Activated CD8-positive, alpha-beta T cell treated with anti-CD3 and anti-CD28 coated beads for 36 hours (primary cell): ENCODE results near the gene CABLES2. TPM values are rescaled to one million over a fixed set of nuclear protein-coding genes. Genes with fewer than 3 reads are reported as not detected.

ENCODE experiments used
- ATAC-seq: fragments of 200-7000 bp; cut with Tn5 transposase; one replicate; pipeline ENCODE4 v1.10.0; 2021; ENCODE audit warnings: mild to moderate bottlenecking, moderate library complexity
- CTCF ChIA-PET: fragments of 350-600 bp; sonication (Branson Sonifier 250); formaldehyde crosslinking; loops from one replicate; lab custom pipeline; 2021; ENCODE audit warnings: antibody characterized with exemption; lab: Charles Lee
- POLR2A ChIA-PET: fragments of 350-600 bp; sonication (Branson Sonifier 250); formaldehyde crosslinking; loops from one replicate; lab custom pipeline; 2021; ENCODE audit warnings: antibody characterized with exemption; lab: Charles Lee
- DNase-seq: peaks from one replicate; pipeline ENCODE4 v3.0.0-alpha.2; 2020
- H3K27ac Mint-ChIP-seq: one replicate; pipeline ENCODE4 v1.8.0; 2021; ENCODE audit warnings: mild to moderate bottlenecking, mixed read lengths
- H3K27me3 Mint-ChIP-seq: one replicate; pipeline ENCODE4 v1.8.0; 2021; ENCODE audit warnings: mixed read lengths
- H3K36me3 Mint-ChIP-seq: one replicate; pipeline ENCODE4 v1.8.0; 2021; ENCODE audit warnings: low read depth, mixed read lengths
- H3K4me1 Mint-ChIP-seq: one replicate; pipeline ENCODE4 v1.8.0; 2021; ENCODE audit warnings: low read depth, mixed read lengths
- H3K4me3 Mint-ChIP-seq: one replicate; pipeline ENCODE4 v1.8.0; 2021; ENCODE audit warnings: mild to moderate bottlenecking, moderate library complexity, mixed read lengths
- H3K9me3 Mint-ChIP-seq: one replicate; pipeline ENCODE4 v1.8.0; 2021; ENCODE audit warnings: mixed read lengths
- CTCF ChIP-seq: fragments of 200-600 bp; IDR thresholded peaks from one replicate; pipeline ENCODE4 v1.8.0; 2022; ENCODE audit warnings: antibody characterized with exemption, mild to moderate bottlenecking
- intact Hi-C: fragments of 100-400 bp; cut with micrococcal nuclease; formaldehyde crosslinking; loops from one replicate; pipeline ENCODE4 v1.10.0; 2022
- total RNA-seq, 2 experiments: library from RNA; stranded (reverse); gene quantifications; one replicate each; pipeline ENCODE4 v1.2.3, GENCODE V29; 2021

Gene CABLES2
- total RNA-seq, 2 experiments from 2014 or later: 3.2 to 4.5 TPM

DNA sequence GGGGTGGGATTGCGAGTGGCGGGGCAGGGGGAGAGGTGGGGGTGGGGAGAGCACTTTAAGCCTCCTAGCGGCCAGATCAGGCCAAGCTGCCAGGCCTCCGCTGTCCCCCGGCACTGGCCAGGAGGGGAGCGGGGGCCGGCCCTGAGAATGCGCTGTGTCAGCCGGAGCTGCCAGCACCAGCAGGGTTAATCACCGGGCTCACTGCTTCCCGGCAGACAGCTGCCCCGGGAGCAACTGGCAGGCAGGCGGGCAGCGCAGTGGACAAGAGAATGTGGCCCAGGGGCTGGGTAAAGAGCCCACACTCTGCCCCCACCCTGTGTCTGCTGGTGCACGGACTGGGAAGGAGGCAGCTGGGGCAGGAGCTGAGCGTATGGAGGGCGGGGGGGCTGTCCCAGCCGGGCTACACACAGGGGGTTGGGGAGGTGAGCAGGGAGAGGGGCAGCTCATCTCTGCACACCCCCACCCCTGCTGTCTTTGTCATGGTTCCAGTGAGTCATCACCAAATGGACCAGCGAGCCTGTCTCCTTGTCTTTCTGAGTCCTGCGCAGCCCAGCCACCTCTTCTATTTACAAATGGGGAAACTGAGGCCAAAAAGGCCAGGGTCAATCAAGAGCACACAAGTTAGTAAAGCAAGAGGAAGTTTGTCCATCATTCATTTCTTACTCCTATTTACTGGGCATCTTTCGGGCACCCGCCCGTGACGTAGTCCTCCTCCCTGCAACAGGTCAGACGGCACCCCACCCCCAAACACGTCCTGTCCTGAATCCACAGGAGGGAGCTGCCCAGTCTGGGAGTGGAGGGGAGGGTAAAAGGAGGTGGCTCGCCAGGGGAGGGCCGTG, 37.9 kb downstream of the CABLES2 start:
- intact Hi-C loops: no loop called here
- no peak overlapping the region for H3K4me3 Mint-ChIP-seq
- POLR2A ChIA-PET: interaction anchor here (0.6 to 1.6 kb wide), 2 partner anchors 18 to 20 kb away, joined by 3 to 4 read pairs; partner anchors contain the start of gene RPS21

GRCh38 chr20:62368392-62368975, 38.6 kb downstream of the CABLES2 start:
- Mint-ChIP-seq H3K36me3 (no peaks in the 10 kb centered on the region), H3K4me3 (no peak overlapping the region), H3K9me3 (no peaks in the 10 kb centered on the region), H3K4me1 (peaks cover 5% of the 10 kb centered on the region), H3K27me3 (peaks cover 29% of the 10 kb centered on the region), H3K27ac (no peak overlapping the region)
- ChIA-PET POLR2A (interaction anchor here (0.6 to 1.6 kb wide), 2 partner anchors 18 to 21 kb away, joined by 3 to 4 read pairs; partner anchors contain the start of gene RPS21), CTCF (interaction anchor here (1.0 to 2.0 kb wide), 3 partner anchors 12 to 68 kb away, joined by 3 to 6 read pairs (median 6); no protein-coding TSS in a partner anchor)
- ATAC-seq: no peak
- intact Hi-C loops: no loop called here
- no peak for DNase-seq
- TF ChIP-seq CTCF: no peak

More for the DNA sequence above, 37.9 kb downstream of the CABLES2 start:
- ATAC-seq (peak; percentile 6), DNase-seq (peak; percentile 27)
- peak; percentile 52 for TF ChIP-seq CTCF
- Mint-ChIP-seq H3K27ac (no peak overlapping the region), H3K27me3 (peaks cover 29% of the 10 kb centered on the region), H3K36me3 (no peaks in the 10 kb centered on the region), H3K4me1 (peaks cover 5% of the 10 kb centered on the region), H3K9me3 (no peaks in the 10 kb centered on the region)
- CTCF ChIA-PET: interaction anchor here (1.0 to 2.0 kb wide), 3 partner anchors 13 to 68 kb away, joined by 3 to 6 read pairs (median 6); no protein-coding TSS in a partner anchor

DNA sequence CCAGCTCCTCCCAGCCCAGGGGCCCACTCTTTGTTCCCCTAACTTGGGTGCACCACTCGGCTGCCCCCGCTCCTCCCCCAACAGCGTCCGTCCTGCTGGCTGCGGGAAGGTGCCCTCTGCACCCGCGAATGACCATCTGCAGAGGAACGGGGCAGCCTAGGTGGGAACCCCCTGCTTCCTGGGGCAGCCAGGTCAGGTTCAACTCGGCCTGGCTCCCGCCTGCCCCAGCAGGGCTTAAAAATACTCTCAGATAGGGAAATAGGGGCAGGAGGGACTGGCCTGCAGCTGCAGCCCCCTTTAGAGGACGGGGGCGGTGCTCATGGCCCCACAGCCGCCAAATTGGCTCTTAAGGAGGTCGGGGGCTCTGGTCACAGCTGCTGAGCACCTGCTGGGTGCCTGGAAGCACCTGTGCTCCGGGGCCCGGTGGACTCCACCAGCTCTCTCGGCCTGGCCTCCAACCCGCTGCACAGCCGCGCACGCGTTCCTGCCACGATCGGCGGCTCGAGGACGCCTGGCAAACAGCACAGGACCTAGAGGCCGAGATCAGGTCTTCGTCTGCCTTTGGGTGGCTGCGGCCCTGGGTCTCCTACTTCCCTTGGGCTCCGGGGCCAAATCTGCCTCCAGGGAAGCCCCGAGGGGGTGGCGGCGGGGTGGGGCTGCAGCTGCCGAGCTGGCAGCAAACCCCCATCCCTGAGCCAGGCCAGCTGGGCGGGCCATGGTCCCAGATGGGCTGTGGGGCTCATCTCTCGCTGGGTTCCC, 39.3 kb downstream of the CABLES2 start:
- POLR2A ChIA-PET: interaction anchor here (0.8 to 2.1 kb wide), 3 partner anchors 19 to 1473 kb away, joined by 3 to 4 read pairs (median 4); partner anchors contain the start of gene RPS21
- Mint-ChIP-seq H3K27me3 (peaks cover 27% of the 10 kb centered on the region), H3K9me3 (no peaks in the 10 kb centered on the region), H3K27ac (no peak overlapping the region), H3K4me3 (no peak overlapping the region), H3K4me1 (peaks cover 5% of the 10 kb centered on the region), H3K36me3 (no peaks in the 10 kb centered on the region)
- intact Hi-C loops: no loop called here
- ATAC-seq (no peak), DNase-seq (peak; percentile 24)
- CTCF ChIA-PET: interaction anchor here (2.0 kb wide), 2 partner anchors 15 to 67 kb away, joined by 6 read pairs; no protein-coding TSS in a partner anchor
- no peak for TF ChIP-seq CTCF

DNA sequence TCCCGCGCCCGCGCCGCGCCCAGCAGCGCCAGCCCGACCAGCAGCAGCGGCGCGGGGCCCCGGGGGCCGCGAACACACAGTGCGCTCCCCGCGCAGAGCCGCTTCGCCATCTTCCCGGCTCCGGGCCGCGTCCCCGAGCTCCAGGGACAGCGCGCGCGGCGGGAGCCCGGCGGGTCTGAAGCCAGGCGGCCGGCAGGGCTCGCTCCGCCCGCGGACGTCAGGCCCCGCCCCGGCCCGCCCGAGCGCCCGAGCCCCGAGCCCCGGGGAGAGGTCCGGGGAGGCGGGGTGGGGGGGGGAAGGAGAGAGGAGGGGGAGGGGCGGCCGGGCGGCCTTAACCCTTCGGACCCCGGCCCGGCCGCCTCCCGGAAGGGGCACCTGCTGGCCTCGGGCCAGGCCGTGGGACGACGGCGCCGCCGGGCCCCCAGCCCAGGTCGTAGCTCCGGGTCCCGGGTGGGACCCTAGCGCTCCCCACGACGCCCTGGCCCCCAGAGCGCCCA, 39.9 kb downstream of the CABLES2 start, which contains the start of gene LAMA5:
LAMA5 (minus strand) TSS at position 177 of the 497 bp plus-strand sequence; CDS start at position 110, 67 bp downstream.
- Mint-ChIP-seq H3K4me3 (no peak within 1 kb of the TSS), H3K4me1 (peaks cover 5% of the 10 kb centered on the region), H3K27me3 (peaks cover 27% of the 10 kb centered on the region), H3K27ac (no peak within 1 kb of the TSS), H3K36me3 (no peaks in the 10 kb centered on the region), H3K9me3 (no peaks in the 10 kb centered on the region)
- POLR2A ChIA-PET: interaction anchor here (0.8 to 2.1 kb wide), 3 partner anchors 20 to 1474 kb away, joined by 3 to 4 read pairs (median 4); partner anchors contain the start of gene RPS21
- intact Hi-C loops: no loop called here
- no peak for ATAC-seq
- no peak for TF ChIP-seq CTCF
- no peak for DNase-seq
- CTCF ChIA-PET: interaction anchor here (2.0 kb wide), 1 partner anchor 15 kb away, joined by 6 read pairs; no protein-coding TSS in a partner anchor
